ENCODE results near the gene LRMDA.

LRMDA gene

DNA sequence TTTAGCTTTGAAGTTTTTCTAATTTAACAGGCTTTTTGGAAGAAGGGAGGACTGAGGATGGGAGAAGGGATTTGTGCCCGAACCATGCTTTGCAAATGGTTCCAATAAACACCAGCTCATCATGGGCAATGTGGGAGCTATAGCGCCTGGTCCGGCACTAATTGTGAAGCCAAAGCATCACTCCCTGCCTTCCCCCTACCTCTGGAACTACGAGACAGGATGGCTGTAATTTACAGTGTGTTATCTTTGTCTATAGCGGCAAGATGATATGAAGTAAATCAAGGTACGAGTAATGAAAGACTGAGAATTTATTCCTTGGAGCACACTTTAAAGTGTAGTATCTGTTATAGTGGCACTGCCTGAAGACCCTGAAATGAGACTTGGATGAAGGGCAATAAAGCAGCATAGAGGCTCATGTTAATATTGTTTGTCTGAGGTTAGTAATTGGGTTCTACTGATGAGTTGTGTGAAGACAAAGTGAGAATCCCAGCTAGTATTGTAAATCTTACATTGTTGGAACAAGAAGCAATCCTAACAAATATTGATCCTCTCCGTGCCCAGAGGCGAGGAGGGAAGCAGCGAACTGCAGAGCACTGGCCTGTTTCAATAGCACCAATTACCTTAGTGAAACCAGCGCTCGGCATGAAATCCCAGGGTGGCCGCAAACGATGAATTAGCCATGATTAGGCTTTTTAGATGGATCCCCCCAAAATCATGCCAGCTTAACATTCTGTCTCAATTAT is 507.1 kb downstream of the LRMDA start:
- no peak overlapping the region for H3K27ac ChIP-seq (ENCODE audit: low read depth, low read length)
- WGBS: 94% methylated on average over 13 of the region's 13 CpGs

DNA sequence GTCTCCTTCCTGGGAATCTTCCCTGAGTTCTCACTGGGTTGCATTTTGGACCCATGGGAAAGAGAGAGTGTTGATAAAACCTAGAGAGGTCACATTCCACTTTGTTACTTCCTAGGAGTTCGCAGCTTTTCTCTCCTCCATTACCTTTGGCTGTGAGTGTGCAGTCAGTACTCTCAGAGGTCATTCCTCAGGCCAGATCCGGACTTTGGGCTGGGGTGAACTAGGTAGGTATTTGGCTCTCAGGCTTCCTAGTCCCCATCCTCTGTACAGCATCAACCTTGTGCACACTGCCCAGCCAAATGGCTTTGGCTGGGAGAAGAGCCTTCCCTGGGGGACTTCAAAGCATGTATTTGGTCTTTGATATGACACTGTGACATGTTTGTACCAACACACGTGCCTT is 508.1 kb downstream of the LRMDA start:
- Histone ChIP-seq H3K9me3 (ENCODE audit: insufficient read depth, low read depth, low read length) (0 out of 2 replicates have a peak, but pooled peaks cover 4% of the 10 kb centered on the region), H3K4me3 (ENCODE audit: low read length) (no peak overlapping the region), H3K9ac (ENCODE audit: low read depth, low read length) (no peak overlapping the region), H3K4me1 (ENCODE audit: insufficient read depth, low read length) (0 out of 2 replicates have a peak, but pooled peaks cover 4% of the 10 kb centered on the region), H3K27ac (ENCODE audit: low read depth, low read length) (no peak overlapping the region), H3K27me3 (ENCODE audit: insufficient read depth, low read length) (no peaks in the 10 kb centered on the region), H3K36me3 (ENCODE audit: insufficient read depth, low read length) (no peaks in the 10 kb centered on the region)
- WGBS: 94% methylated on average over 3 of the region's 3 CpGs

More for the DNA sequence above, 507.1 kb downstream of the LRMDA start:
- H3K4me3 ChIP-seq (ENCODE audit: low read length): no peak overlapping the region
- no peaks in the 10 kb centered on the region for H3K27me3 ChIP-seq (ENCODE audit: insufficient read depth, low read length)
- H3K36me3 ChIP-seq (ENCODE audit: insufficient read depth, low read length): no peaks in the 10 kb centered on the region
- H3K4me1 ChIP-seq (ENCODE audit: insufficient read depth, low read length): 0 out of 2 replicates have a peak, but pooled peaks cover 4% of the 10 kb centered on the region
- no peaks in the 10 kb centered on the region for H3K9me3 ChIP-seq (ENCODE audit: insufficient read depth, low read depth, low read length)
- H3K9ac ChIP-seq (ENCODE audit: low read depth, low read length): no peak overlapping the region

DNA sequence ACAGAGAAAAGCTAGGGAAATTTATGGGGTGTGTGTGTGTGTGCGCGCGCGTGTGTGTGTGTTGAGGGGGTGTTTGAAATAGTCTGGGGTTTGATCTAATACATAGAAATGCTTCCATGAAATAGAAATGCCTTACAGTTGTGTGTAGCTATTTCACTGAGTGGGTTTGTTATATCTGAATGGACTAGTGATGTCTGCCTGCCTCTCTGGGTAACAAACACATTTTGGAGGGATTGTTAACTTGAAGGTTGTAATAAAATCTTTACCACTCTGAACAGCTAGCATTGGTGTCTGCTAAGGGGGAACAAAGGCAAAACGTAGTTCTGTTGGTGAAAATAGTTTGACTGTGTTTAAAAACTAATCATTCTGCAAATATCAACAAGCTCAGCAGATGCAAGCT is 509.3 kb downstream of the LRMDA start:
- H3K9me3 ChIP-seq (ENCODE audit: insufficient read depth, low read depth, low read length): 0 out of 2 replicates have a peak, but pooled peaks cover 9% of the 10 kb centered on the region
- no peak overlapping the region for H3K9ac ChIP-seq (ENCODE audit: low read depth, low read length)
- 0 out of 2 replicates have a peak, but pooled peaks cover 3% of the 10 kb centered on the region for H3K4me1 ChIP-seq (ENCODE audit: insufficient read depth, low read length)
- 100% methylated on average over 5 of the region's 5 CpGs for WGBS
- H3K27ac ChIP-seq (ENCODE audit: low read depth, low read length): no peak overlapping the region
- H3K36me3 ChIP-seq (ENCODE audit: insufficient read depth, low read length): no peaks in the 10 kb centered on the region
- no peak overlapping the region for H3K4me3 ChIP-seq (ENCODE audit: low read length)
- no peaks in the 10 kb centered on the region for H3K27me3 ChIP-seq (ENCODE audit: insufficient read depth, low read length)

DNA sequence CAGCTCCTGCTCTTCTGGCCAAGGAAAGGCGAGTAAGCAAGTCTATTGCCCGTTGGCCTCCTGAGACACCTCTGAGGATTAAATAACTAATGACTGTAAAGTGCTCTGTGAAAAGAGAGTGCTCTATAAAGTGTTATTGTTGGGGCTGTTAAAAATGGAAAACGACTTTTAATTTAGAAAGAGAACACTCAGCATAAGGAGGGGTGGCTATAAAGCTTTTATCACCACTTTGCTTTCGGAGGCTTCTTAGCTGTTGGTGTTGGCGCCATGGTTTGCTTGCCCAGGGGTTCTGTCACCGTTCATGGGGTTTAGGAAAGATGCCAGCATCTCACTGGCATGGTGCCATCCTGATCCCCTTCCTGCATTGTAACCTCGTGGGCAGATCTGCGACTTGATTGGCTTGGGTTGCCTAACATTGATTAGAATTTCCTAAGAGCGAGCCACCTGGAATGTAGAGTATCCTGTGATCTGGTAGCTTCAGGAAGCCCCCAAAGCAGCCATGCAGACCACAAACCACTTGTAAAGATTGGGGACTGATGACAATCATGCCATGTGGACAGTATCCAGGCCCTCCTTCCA is 509.9 kb downstream of the LRMDA start:
- no peak overlapping the region for H3K9ac ChIP-seq (ENCODE audit: low read depth, low read length)
- no peak overlapping the region for H3K4me3 ChIP-seq (ENCODE audit: low read length)
- no peaks in the 10 kb centered on the region for H3K4me1 ChIP-seq (ENCODE audit: insufficient read depth, low read length)
- H3K36me3 ChIP-seq (ENCODE audit: insufficient read depth, low read length): no peaks in the 10 kb centered on the region
- 0 out of 2 replicates have a peak, but pooled peaks cover 9% of the 10 kb centered on the region for H3K9me3 ChIP-seq (ENCODE audit: insufficient read depth, low read depth, low read length)
- WGBS: 93% methylated on average over 9 of the region's 9 CpGs
- H3K27me3 ChIP-seq (ENCODE audit: insufficient read depth, low read length): no peaks in the 10 kb centered on the region
- no peak overlapping the region for H3K27ac ChIP-seq (ENCODE audit: low read depth, low read length)

DNA sequence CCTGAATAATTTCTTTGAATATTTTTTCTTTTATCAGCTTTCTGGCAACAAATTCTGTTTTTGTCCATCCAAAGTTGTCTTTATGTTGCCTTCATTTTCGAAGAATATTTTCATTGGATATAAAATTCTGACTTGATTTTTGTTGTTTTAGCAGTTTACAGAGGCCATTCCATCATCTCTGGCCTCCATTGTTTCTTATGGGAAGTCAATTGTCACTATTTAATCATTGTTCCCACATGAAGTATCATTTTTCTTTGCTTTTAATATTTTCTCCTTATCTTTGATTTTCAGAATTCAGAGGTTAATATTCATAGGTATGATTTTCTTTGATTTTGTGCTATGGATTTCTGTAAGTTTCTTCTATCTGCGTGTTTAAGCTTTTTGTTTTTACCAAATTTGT is 512.6 kb downstream of the LRMDA start:
- Histone ChIP-seq H3K27me3 (ENCODE audit: insufficient read depth, low read length) (no peaks in the 10 kb centered on the region), H3K36me3 (ENCODE audit: insufficient read depth, low read length) (no peaks in the 10 kb centered on the region), H3K9ac (ENCODE audit: low read depth, low read length) (no peak overlapping the region), H3K4me1 (ENCODE audit: insufficient read depth, low read length) (no peaks in the 10 kb centered on the region), H3K27ac (ENCODE audit: low read depth, low read length) (no peak overlapping the region), H3K9me3 (ENCODE audit: insufficient read depth, low read depth, low read length) (0 out of 2 replicates have a peak, but pooled peaks cover 9% of the 10 kb centered on the region), H3K4me3 (ENCODE audit: low read length) (no peak overlapping the region)
- WGBS: 90% methylated on average over 1 of the region's 2 CpGs

DNA sequence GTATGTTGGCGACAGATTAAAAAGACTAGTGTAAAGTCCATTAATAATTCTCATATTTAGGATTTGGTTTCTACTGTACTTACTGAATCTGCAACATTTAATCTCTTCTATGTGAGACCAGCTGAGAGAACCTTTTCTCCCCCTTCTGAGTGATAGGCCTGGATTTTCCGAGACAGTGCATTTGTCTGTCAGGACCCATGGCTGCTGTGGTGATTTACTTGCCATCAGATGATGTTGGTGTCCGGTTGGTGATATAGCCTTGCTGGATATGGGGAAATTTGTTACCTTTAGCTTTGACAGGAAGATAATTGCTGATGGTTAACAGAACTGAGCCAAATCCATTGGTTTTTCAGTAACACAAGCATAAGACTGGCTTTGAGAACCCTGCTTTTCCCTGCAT is 517.2 kb downstream of the LRMDA start:
- Histone ChIP-seq H3K27me3 (ENCODE audit: insufficient read depth, low read length) (no peaks in the 10 kb centered on the region), H3K9me3 (ENCODE audit: insufficient read depth, low read depth, low read length) (0 out of 2 replicates have a peak, but pooled peaks cover 9% of the 10 kb centered on the region), H3K4me1 (ENCODE audit: insufficient read depth, low read length) (no peaks in the 10 kb centered on the region), H3K4me3 (ENCODE audit: low read length) (no peak overlapping the region), H3K9ac (ENCODE audit: low read depth, low read length) (no peak overlapping the region), H3K27ac (ENCODE audit: low read depth, low read length) (no peak overlapping the region), H3K36me3 (ENCODE audit: insufficient read depth, low read length) (no peaks in the 10 kb centered on the region)
- WGBS: over 99% methylated on average over 3 of the region's 3 CpGs

DNA sequence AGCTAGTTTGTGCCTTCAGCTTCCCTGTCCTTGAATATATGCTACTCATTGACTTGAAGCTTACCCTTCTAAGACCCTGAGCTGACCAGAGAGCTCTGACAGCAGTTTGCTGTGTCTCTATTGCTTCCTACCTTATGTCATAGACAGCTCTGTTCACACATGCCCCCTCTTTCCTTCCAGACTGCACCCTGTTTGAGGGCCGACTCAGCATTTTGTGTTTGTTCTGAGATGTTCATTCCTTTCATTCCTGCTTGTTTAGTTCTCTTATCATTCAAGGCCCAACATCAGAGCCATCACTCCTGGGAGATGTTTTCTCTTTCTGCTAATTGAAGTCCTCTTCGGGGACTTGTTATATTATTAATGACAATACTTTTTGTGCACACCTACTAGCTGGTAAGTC is 518.9 kb downstream of the LRMDA start:
- Histone ChIP-seq H3K27ac (ENCODE audit: low read depth, low read length) (no peak overlapping the region), H3K9me3 (ENCODE audit: insufficient read depth, low read depth, low read length) (no peaks in the 10 kb centered on the region), H3K36me3 (ENCODE audit: insufficient read depth, low read length) (no peaks in the 10 kb centered on the region), H3K9ac (ENCODE audit: low read depth, low read length) (no peak overlapping the region), H3K4me1 (ENCODE audit: insufficient read depth, low read length) (no peaks in the 10 kb centered on the region), H3K27me3 (ENCODE audit: insufficient read depth, low read length) (no peaks in the 10 kb centered on the region), H3K4me3 (ENCODE audit: low read length) (no peak overlapping the region)
- WGBS: 90% methylated on average over 1 of the region's 2 CpGs

DNA sequence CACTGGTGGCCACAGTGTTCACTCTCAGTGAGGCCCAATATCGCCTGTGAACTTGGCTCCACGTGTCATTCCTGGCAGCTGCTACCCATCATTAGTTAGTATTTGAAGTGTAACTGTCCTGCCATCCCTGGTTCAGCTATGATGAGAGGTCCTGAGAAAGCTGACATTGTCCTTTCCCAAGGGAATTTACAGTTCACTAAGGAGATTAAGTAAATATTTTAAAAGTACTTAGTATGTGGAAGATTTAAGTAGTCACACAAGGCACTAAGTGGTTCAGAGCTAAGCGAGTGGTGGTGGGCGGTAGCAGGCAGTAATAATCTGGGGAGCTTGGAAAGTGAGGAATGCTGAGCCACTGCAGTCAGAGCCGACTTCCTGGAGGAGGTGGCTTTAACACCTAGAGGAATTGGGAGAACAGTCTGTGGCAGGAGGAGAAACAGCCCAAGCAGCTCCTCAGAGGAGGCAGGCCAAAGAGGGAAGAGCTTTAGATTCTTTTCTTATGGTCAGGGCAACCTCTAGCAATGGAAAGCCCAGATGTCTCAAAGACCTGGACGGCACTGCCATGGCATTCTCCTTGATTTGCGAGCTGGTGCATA is 519.7 kb downstream of the LRMDA start:
- no peaks in the 10 kb centered on the region for H3K36me3 ChIP-seq (ENCODE audit: insufficient read depth, low read length)
- no peak overlapping the region for H3K4me3 ChIP-seq (ENCODE audit: low read length)
- H3K4me1 ChIP-seq (ENCODE audit: insufficient read depth, low read length): no peaks in the 10 kb centered on the region
- WGBS: 91% methylated on average over 7 of the region's 7 CpGs
- no peaks in the 10 kb centered on the region for H3K9me3 ChIP-seq (ENCODE audit: insufficient read depth, low read depth, low read length)
- no peaks in the 10 kb centered on the region for H3K27me3 ChIP-seq (ENCODE audit: insufficient read depth, low read length)
- no peak overlapping the region for H3K27ac ChIP-seq (ENCODE audit: low read depth, low read length)
- H3K9ac ChIP-seq (ENCODE audit: low read depth, low read length): no peak overlapping the region

DNA sequence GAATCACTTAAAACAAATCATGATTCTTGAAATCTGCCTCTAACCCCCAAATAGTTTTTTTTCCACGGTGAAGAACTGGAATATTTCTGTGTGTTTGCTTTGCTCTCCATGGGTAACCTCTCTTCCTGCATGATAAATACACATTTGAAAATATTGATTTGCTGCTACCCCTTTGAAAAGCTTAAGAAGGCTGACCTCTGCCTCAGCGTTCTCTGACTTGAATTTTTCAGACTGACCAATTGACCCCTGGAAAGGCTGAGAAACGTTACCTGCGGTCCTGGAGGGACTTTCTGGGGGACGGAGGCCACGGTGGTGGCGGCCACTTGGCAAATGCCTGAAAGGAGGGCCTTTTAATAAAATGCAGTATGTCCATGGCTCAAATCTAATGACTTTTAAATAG is 520.2 kb downstream of the LRMDA start:
- 94% methylated on average over 6 of the region's 7 CpGs for WGBS
- Histone ChIP-seq H3K9me3 (ENCODE audit: insufficient read depth, low read depth, low read length) (no peaks in the 10 kb centered on the region), H3K4me3 (ENCODE audit: low read length) (no peak overlapping the region), H3K4me1 (ENCODE audit: insufficient read depth, low read length) (no peaks in the 10 kb centered on the region), H3K36me3 (ENCODE audit: insufficient read depth, low read length) (no peaks in the 10 kb centered on the region), H3K27ac (ENCODE audit: low read depth, low read length) (no peak overlapping the region), H3K27me3 (ENCODE audit: insufficient read depth, low read length) (no peaks in the 10 kb centered on the region), H3K9ac (ENCODE audit: low read depth, low read length) (no peak overlapping the region)

DNA sequence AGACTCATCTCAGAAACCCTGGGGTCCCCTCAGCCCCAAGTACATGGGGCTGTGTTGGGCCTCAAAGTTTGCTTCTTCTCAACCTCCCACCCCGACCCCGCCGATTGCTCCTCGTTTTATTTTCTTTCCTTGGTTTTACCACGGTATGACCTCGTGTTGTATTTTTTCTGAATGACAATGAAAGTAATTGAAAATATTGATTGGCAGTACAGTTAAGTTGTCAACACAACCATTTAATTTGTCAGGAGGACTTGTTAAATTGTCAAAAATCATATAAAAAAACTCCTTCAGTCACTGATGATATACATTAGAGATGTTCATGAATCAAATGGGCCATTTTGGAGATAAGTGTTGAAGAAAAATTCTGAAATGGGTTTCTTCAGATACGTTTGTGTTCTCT is 520.7 kb downstream of the LRMDA start:
- H3K27me3 ChIP-seq (ENCODE audit: insufficient read depth, low read length): no peaks in the 10 kb centered on the region
- WGBS: 87% methylated on average over 6 of the region's 7 CpGs
- no peak overlapping the region for H3K9ac ChIP-seq (ENCODE audit: low read depth, low read length)
- no peak overlapping the region for H3K27ac ChIP-seq (ENCODE audit: low read depth, low read length)
- no peaks in the 10 kb centered on the region for H3K9me3 ChIP-seq (ENCODE audit: insufficient read depth, low read depth, low read length)
- no peaks in the 10 kb centered on the region for H3K4me1 ChIP-seq (ENCODE audit: insufficient read depth, low read length)
- no peaks in the 10 kb centered on the region for H3K36me3 ChIP-seq (ENCODE audit: insufficient read depth, low read length)
- no peak overlapping the region for H3K4me3 ChIP-seq (ENCODE audit: low read length)

DNA sequence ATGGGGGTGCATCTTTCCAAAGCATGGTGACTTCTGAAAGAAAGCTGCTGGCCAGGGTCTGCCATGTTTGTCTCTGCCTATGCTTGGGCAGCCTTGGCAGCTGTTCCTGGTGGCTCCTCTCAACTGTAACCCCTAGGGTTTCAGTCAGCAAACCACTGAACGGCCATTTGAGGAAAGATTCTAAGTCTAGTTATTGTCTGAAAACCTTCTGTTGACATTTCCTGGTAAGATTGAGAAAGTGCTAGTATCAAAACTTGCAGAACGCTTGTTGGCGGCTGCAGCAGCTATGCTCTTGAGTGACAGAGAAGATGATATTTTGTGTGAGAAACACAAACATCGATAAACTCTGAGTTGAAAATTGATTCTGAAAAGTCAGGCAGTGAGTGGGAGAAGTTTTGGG is 523.1 kb downstream of the LRMDA start:
- WGBS: 95% methylated on average over 4 of the region's 4 CpGs
- Histone ChIP-seq H3K9ac (ENCODE audit: low read depth, low read length) (no peak overlapping the region), H3K4me3 (ENCODE audit: low read length) (no peak overlapping the region), H3K27me3 (ENCODE audit: insufficient read depth, low read length) (no peaks in the 10 kb centered on the region), H3K9me3 (ENCODE audit: insufficient read depth, low read depth, low read length) (no peaks in the 10 kb centered on the region), H3K4me1 (ENCODE audit: insufficient read depth, low read length) (no peaks in the 10 kb centered on the region), H3K36me3 (ENCODE audit: insufficient read depth, low read length) (no peaks in the 10 kb centered on the region), H3K27ac (ENCODE audit: low read depth, low read length) (no peak overlapping the region)
